Sigmoid colon (tissue), 7 donors: Measurements from ENCODE around the gene AQP1. TPM values are rescaled to one million over a fixed set of nuclear protein-coding genes. Genes with fewer than 3 reads are reported as not detected.

Experiments
- DNase-seq: peaks from one replicate; pipeline ENCODE4 v3.0.0-alpha.2; 2019
- H3K27ac ChIP-seq, 4 donors: fragments of 200-600 bp; sonication (generic); one replicate each; pipeline ENCODE4 v1.5.1; 2016 to 2019; ENCODE audit warnings: mild to moderate bottlenecking in 1 of 4
- H3K27me3 ChIP-seq, 3 donors: fragments of 200-600 bp; sonication (generic); one replicate each; pipeline ENCODE4 v1.5.1; 2019; ENCODE audit warnings: mild to moderate bottlenecking in 1 of 3
- H3K36me3 ChIP-seq, 4 donors: fragments of 200-600 bp; sonication (generic); one replicate each; pipeline ENCODE4 v1.5.1; 2016 to 2019
- H3K4me1 ChIP-seq, 4 donors: fragments of 200-600 bp; sonication (generic); one replicate each; pipeline ENCODE4 v1.5.1; 2017 to 2019
- H3K4me3 ChIP-seq, 4 donors: fragments of 200-600 bp; sonication (generic); one replicate each; pipeline ENCODE4 v1.5.1; 2017 to 2019; ENCODE audit warnings: mild to moderate bottlenecking in 2 of 4, moderate library complexity in 1 of 4
- H3K9me3 ChIP-seq, 4 donors: fragments of 200-600 bp in 3 of 4; sonication (generic) in 3 of 4; one replicate each; pipeline versions ENCODE4 v1.5.1 to v1.6.1; 2013 to 2019
- EP300 ChIP-seq, 4 donors: sonication (generic); formaldehyde crosslinking; IDR thresholded peaks; one replicate each; pipeline ENCODE4 v1.6.1; 2017; ENCODE audit warnings: antibody characterized with exemption in 4 of 4
- POLR2A ChIP-seq, 2 donors: fragments of 450-650 bp; IDR thresholded peaks; one replicate each; pipeline ENCODE4 v1.6.1; 2016; ENCODE audit warnings: antibody characterized with exemption in 2 of 2, mild to moderate bottlenecking in 2 of 2, moderate library complexity in 2 of 2
- POLR2AphosphoS5 ChIP-seq, 4 donors: sonication (generic); formaldehyde crosslinking; IDR thresholded peaks; one replicate each; pipeline ENCODE4 v1.6.1; 2017; ENCODE audit warnings: antibody characterized with exemption in 4 of 4
- WGBS, 2 donors: extraction: QIAGEN DNeasy Blood & Tissue Kit; methylation state at CpG; one replicate each; pipeline ENCODE4 v1.1.7; 2013; 5-methylcytosine and 5-hydroxymethylcytosine counted together
- intact Hi-C: fragments of 100-400 bp; cut with DNase I; formaldehyde crosslinking; loops from one replicate; pipeline ENCODE4 v1.15.1; 2023
- polyA plus RNA-seq, 3 donors: library from polyadenylated mRNA; stranded (reverse); fragments of 200-250 nt; gene quantifications; one replicate each; pipeline ENCODE4 v1.2.3, GENCODE V29; 2013
- total RNA-seq, 4 donors: library from RNA; depleted of rRNA; stranded (reverse); fragments of >200 nt; gene quantifications; one replicate each; pipeline ENCODE4 v1.1.0, GENCODE V29; 2016
- TF ChIP-seq, protein P1 (sequence below), 4 experiments: fragments of 450-650 bp in 3 of 4; fragments of 200-600 bp in 1 of 4; IDR thresholded peaks; one replicate each; pipeline ENCODE4 v1.5.1; 2016 to 2019; ENCODE audit warnings: antibody characterized with exemption in 4 of 4, mild to moderate bottlenecking in 3 of 4, moderate library complexity in 2 of 4
- donor health status: healthy with polysubstance abuse.
- donor health status: Bipolar disorder and iron deficiency.
- donor health status: healthy.

AQP1 gene
- total and polyA plus RNA-seq, 7 donors = 3.7 to 191 (median 66.0) TPM

GRCh38 chr7:30941582-30942323, 30.1 kb downstream of the AQP1 start:
- WGBS, 2 donors = 12 to 51% methylated on average over 8 of the region's 8 CpGs
- DNase-seq = no peak
- intact Hi-C loops = no loop called here
- Histone ChIP-seq H3K9me3 (no peaks in the 10 kb centered on the region), H3K4me3 (no peak overlapping the region), H3K36me3 (no peaks in the 10 kb centered on the region), H3K4me1 (peaks cover 0 to 7% (median 2%) of the 10 kb centered on the region in 4 donors), H3K27ac (no peak overlapping the region), H3K27me3 (no peaks in the 10 kb centered on the region)
- TF ChIP-seq POLR2AphosphoS5 (IDR thresholded peaks at IDR 0.05) = no peak

DNA sequence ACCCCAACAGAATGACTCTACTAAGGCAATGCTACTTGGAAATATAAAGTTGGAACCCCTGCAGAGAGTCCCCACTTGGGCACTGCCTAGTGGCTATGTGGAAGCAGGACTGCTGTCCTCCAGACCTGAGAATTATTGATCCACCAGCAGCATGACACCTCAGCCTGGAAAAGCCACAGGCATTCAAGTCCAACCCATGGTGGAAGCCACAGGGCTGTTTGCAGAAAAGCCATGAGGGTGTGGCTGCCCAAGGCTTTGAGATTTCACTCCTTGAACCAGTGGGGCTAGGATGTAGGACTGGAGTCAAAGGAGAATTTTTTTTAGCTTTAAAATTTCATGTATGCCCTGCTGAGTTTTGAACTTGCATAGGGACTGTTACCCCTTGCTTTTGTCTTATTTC, 38.5 kb downstream of the AQP1 start:
- DNase-seq = no peak
- Histone ChIP-seq H3K27me3 (no peaks in the 10 kb centered on the region), H3K4me3 (no peak overlapping the region), H3K27ac (no peak overlapping the region), H3K36me3 (no peaks in the 10 kb centered on the region), H3K4me1 (no peaks in the 10 kb centered on the region), H3K9me3 (no peaks in the 10 kb centered on the region)
- TF ChIP-seq, protein P1, sequence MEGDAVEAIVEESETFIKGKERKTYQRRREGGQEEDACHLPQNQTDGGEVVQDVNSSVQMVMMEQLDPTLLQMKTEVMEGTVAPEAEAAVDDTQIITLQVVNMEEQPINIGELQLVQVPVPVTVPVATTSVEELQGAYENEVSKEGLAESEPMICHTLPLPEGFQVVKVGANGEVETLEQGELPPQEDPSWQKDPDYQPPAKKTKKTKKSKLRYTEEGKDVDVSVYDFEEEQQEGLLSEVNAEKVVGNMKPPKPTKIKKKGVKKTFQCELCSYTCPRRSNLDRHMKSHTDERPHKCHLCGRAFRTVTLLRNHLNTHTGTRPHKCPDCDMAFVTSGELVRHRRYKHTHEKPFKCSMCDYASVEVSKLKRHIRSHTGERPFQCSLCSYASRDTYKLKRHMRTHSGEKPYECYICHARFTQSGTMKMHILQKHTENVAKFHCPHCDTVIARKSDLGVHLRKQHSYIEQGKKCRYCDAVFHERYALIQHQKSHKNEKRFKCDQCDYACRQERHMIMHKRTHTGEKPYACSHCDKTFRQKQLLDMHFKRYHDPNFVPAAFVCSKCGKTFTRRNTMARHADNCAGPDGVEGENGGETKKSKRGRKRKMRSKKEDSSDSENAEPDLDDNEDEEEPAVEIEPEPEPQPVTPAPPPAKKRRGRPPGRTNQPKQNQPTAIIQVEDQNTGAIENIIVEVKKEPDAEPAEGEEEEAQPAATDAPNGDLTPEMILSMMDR (IDR thresholded peaks at IDR 0.05) = no peak
- no peak for TF ChIP-seq POLR2AphosphoS5 (IDR thresholded peaks at IDR 0.05)
- no peak for TF ChIP-seq POLR2A (IDR thresholded peaks at IDR 0.05)
- TF ChIP-seq EP300 (IDR thresholded peaks at IDR 0.05) = no peak
- intact Hi-C loops = no loop called here

GRCh38 chr7:30954914-30955313, 43.3 kb downstream of the AQP1 start:
- peaks cover 0 to 2% (median 0%) of the 10 kb centered on the region in 4 donors for H3K9me3 ChIP-seq
- intact Hi-C loops = no loop called here
- 73 to 77% methylated on average over 4 of the region's 4 CpGs for WGBS, 2 donors

DNA sequence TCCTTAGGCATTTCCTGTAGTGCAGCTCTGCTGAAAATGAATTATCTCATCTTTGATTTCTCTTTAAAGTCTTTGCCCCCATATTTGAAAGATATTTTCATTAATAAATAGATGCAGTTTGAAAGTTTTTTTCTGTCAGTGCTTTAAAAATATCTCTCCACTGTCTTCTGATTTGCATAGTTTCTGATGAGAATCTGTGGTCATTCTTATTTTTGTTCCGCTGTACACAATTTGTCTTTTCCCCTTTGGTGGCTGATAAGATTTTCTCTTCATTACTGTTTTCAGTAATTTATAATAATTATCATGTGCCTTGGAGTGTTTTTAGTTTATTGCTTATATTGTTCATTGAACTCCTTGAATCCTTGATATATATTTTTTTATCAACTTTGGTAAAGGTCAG, 45.1 kb downstream of the AQP1 start:
- WGBS, 2 donors = 91 to 93% methylated on average over 1 of the region's 1 CpG
- intact Hi-C loops = no loop called here
- no peak for TF ChIP-seq EP300 (IDR thresholded peaks at IDR 0.05)
- TF ChIP-seq, protein P1 (IDR thresholded peaks at IDR 0.05) = no peak
- no peak for TF ChIP-seq POLR2AphosphoS5 (IDR thresholded peaks at IDR 0.05)
- no peak for TF ChIP-seq POLR2A (IDR thresholded peaks at IDR 0.05)
- Histone ChIP-seq H3K9me3 (peaks cover 0 to 2% (median 0%) of the 10 kb centered on the region in 4 donors), H3K4me1 (no peaks in the 10 kb centered on the region), H3K4me3 (no peak overlapping the region), H3K27ac (no peak overlapping the region), H3K36me3 (no peaks in the 10 kb centered on the region), H3K27me3 (no peaks in the 10 kb centered on the region)
- DNase-seq = no peak

More at GRCh38 chr7:30954914-30955313, 43.3 kb downstream of the AQP1 start:
- Histone ChIP-seq H3K27me3 (no peaks in the 10 kb centered on the region), H3K4me1 (no peaks in the 10 kb centered on the region), H3K4me3 (no peak overlapping the region), H3K27ac (no peak overlapping the region), H3K36me3 (no peaks in the 10 kb centered on the region)
- no peak for DNase-seq
- TF ChIP-seq POLR2AphosphoS5 (IDR thresholded peaks at IDR 0.05) (no peak), POLR2A (IDR thresholded peaks at IDR 0.05) (no peak), EP300 (IDR thresholded peaks at IDR 0.05) (no peak)
- TF ChIP-seq, protein P1 (IDR thresholded peaks at IDR 0.05) = no peak

- intact Hi-C loops = no loop called here
Observed at GRCh38 chr7:30963842-30964241, 52.2 kb downstream of the AQP1 start, which contains the start of gene GHRHR. Gene GHRHR, plus strand, starts transcription at chr7:30963953. Its CDS starts 116 bp downstream, at chr7:30964069.

More at GRCh38 chr7:30963842-30964241, 52.2 kb downstream of the AQP1 start, which contains the start of gene GHRHR:
- Histone ChIP-seq H3K4me3 (no peak within 1 kb of the TSS), H3K9me3 (no peaks in the 10 kb centered on the region), H3K27ac (no peak within 1 kb of the TSS), H3K4me1 (no peaks in the 10 kb centered on the region), H3K27me3 (no peaks in the 10 kb centered on the region), H3K36me3 (no peaks in the 10 kb centered on the region)
- peak; percentile 59 for DNase-seq
- TF ChIP-seq POLR2AphosphoS5 (IDR thresholded peaks at IDR 0.05) = no peak
- TF ChIP-seq POLR2A (IDR thresholded peaks at IDR 0.05) = no peak
- TF ChIP-seq EP300 (IDR thresholded peaks at IDR 0.05) = no peak
- TF ChIP-seq, protein P1 (IDR thresholded peaks at IDR 0.05) = no peak
- 86 to 92% methylated on average over 11 of the region's 11 CpGs for WGBS, 2 donors
